ENCODE measurements around the gene PRODH.

PRODH gene

GRCh38 chr22:18976197-18976751 lies 40.2 kb upstream of the PRODH start:
- ATAC-seq: no peak
- TF ChIP-seq ZFP30 (CRISPR knock-in tag; IDR thresholded peaks at IDR 0.05): no peak
- TF ChIP-seq GLIS3 (CRISPR knock-in tag; IDR thresholded peaks at IDR 0.05): no peak
- TF ChIP-seq POU6F1 (CRISPR knock-in tag; IDR thresholded peaks at IDR 0.05; ENCODE audit: borderline replicate concordance, low read depth): no peak
- no peak for TF ChIP-seq ZNF8 (CRISPR knock-in tag; IDR thresholded peaks at IDR 0.05)
- no peak for TF ChIP-seq ESRRG (CRISPR knock-in tag; IDR thresholded peaks at IDR 0.05)
- TF ChIP-seq ARNTL (CRISPR knock-in tag; IDR thresholded peaks at IDR 0.05; ENCODE audit: borderline replicate concordance, low read depth): no peak
- TF ChIP-seq TOX (CRISPR knock-in tag; IDR thresholded peaks at IDR 0.05; ENCODE audit: borderline replicate concordance): no peak
- TF ChIP-seq ZC3H10 (CRISPR knock-in tag; IDR thresholded peaks at IDR 0.05): no peak
- TF ChIP-seq BACH2 (CRISPR knock-in tag; IDR thresholded peaks at IDR 0.05; ENCODE audit: borderline replicate concordance): no peak
- TF ChIP-seq OSR1 (CRISPR knock-in tag; IDR thresholded peaks at IDR 0.05): no peak

DNA sequence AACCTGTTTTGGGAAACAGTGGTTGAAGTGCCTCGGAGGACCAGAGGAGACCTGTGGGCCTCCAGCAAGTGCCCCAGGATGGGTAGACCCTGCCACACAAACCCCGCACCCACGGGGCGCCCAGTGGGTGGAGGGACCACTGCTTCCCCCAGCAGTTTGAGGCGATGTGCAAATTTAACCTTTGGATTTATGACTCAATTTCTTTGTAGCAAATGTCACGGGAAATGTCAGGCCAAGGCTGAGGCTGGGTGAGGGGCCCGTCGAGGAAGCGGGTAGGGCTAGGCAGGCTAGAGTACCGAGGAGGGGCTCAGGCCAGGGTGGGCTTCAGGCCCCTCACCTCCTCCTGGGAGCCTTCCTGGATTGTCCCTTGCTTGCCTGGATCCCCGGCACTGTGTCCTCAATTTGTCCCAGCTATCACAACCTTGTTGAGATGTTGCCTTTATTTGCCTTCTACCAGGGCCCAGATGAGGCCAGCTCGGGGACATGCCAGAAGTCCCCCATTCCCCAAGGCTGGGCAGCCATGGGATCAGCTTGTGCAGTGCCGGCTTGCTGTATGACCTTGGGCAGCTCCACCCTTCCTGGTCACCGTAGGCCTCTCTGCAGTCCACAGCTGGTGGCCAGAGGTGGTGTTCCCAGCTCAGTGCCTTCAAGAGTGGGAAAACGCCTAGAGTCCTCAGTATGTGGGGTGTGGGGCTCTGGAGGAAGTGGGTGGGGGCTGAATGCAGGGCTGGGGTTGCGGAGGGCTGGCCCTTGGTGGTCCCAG lies 39.5 kb upstream of the PRODH start:
- TF ChIP-seq GLIS3 (CRISPR knock-in tag; IDR thresholded peaks at IDR 0.05) (no peak), TOX (CRISPR knock-in tag; IDR thresholded peaks at IDR 0.05; ENCODE audit: borderline replicate concordance) (no peak), ZFP30 (CRISPR knock-in tag; IDR thresholded peaks at IDR 0.05) (no peak), ZNF565 (CRISPR knock-in tag; conservative IDR thresholded peaks at IDR 0.05; ENCODE audit: low read depth) (no peak), POU6F1 (CRISPR knock-in tag; IDR thresholded peaks at IDR 0.05; ENCODE audit: borderline replicate concordance, low read depth) (no peak), ARNTL (CRISPR knock-in tag; IDR thresholded peaks at IDR 0.05; ENCODE audit: borderline replicate concordance, low read depth) (no peak), SNAI2 (CRISPR knock-in tag; IDR thresholded peaks at IDR 0.05) (no peak), BACH2 (CRISPR knock-in tag; IDR thresholded peaks at IDR 0.05; ENCODE audit: borderline replicate concordance) (no peak), ISL1 (CRISPR knock-in tag; IDR thresholded peaks at IDR 0.05) (no peak), ZC3H10 (CRISPR knock-in tag; IDR thresholded peaks at IDR 0.05) (no peak), ESRRG (CRISPR knock-in tag; IDR thresholded peaks at IDR 0.05) (no peak), PATZ1 (CRISPR knock-in tag; IDR thresholded peaks at IDR 0.05; ENCODE audit: borderline replicate concordance) (no peak), CSDC2 (CRISPR knock-in tag; IDR thresholded peaks at IDR 0.05) (no peak), OSR1 (CRISPR knock-in tag; IDR thresholded peaks at IDR 0.05) (no peak), RARB (CRISPR knock-in tag; IDR thresholded peaks at IDR 0.05) (no peak)
- TF ChIP-seq, protein P1, sequence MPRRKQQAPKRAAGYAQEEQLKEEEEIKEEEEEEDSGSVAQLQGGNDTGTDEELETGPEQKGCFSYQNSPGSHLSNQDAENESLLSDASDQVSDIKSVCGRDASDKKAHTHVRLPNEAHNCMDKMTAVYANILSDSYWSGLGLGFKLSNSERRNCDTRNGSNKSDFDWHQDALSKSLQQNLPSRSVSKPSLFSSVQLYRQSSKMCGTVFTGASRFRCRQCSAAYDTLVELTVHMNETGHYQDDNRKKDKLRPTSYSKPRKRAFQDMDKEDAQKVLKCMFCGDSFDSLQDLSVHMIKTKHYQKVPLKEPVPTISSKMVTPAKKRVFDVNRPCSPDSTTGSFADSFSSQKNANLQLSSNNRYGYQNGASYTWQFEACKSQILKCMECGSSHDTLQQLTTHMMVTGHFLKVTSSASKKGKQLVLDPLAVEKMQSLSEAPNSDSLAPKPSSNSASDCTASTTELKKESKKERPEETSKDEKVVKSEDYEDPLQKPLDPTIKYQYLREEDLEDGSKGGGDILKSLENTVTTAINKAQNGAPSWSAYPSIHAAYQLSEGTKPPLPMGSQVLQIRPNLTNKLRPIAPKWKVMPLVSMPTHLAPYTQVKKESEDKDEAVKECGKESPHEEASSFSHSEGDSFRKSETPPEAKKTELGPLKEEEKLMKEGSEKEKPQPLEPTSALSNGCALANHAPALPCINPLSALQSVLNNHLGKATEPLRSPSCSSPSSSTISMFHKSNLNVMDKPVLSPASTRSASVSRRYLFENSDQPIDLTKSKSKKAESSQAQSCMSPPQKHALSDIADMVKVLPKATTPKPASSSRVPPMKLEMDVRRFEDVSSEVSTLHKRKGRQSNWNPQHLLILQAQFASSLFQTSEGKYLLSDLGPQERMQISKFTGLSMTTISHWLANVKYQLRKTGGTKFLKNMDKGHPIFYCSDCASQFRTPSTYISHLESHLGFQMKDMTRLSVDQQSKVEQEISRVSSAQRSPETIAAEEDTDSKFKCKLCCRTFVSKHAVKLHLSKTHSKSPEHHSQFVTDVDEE (CRISPR knock-in tag; IDR thresholded peaks at IDR 0.05): no peak
- TF ChIP-seq, protein P2, sequence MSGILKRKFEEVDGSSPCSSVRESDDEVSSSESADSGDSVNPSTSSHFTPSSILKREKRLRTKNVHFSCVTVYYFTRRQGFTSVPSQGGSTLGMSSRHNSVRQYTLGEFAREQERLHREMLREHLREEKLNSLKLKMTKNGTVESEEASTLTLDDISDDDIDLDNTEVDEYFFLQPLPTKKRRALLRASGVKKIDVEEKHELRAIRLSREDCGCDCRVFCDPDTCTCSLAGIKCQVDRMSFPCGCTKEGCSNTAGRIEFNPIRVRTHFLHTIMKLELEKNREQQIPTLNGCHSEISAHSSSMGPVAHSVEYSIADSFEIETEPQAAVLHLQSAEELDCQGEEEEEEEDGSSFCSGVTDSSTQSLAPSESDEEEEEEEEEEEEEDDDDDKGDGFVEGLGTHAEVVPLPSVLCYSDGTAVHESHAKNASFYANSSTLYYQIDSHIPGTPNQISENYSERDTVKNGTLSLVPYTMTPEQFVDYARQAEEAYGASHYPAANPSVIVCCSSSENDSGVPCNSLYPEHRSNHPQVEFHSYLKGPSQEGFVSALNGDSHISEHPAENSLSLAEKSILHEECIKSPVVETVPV (CRISPR knock-in tag; IDR thresholded peaks at IDR 0.05): no peak
- no peak for ATAC-seq

Data from SK-N-SH treated with all-trans-retinoic acid at 6 μM for 48 hours (cell line).